HepG2 (cell line): ENCODE data around the gene SAP25. TPM values are rescaled to one million over a fixed set of nuclear protein-coding genes. Genes with fewer than 3 reads are reported as not detected.

Source experiments
- CHD2 ChIP-seq: IDR thresholded peaks from 2 replicates; pipeline ENCODE4 v1.6.1; 2011; ENCODE audit warnings: low read depth, low read length, improper control_type of control experiment
- FOXJ3 ChIP-seq: sonication (generic); formaldehyde crosslinking; IDR thresholded peaks from 2 replicates; pipeline ENCODE4 v1.4.0; 2020; ENCODE audit warnings: missing genetic modification reagents, mild to moderate bottlenecking, borderline replicate concordance
- HCFC1 ChIP-seq: fragments of 150-350 bp; IDR thresholded peaks from 2 replicates; pipeline ENCODE4 v1.6.1; 2014; ENCODE audit warnings: low read depth, low read length
- HDAC2 ChIP-seq: sonication (generic); formaldehyde crosslinking; IDR thresholded peaks from 2 replicates; pipeline ENCODE4 v1.4.0; 2020; ENCODE audit warnings: missing genetic modification reagents
- IRF1 ChIP-seq: sonication (generic); formaldehyde crosslinking; IDR thresholded peaks from 2 replicates; pipeline ENCODE4 v1.4.0; 2020; ENCODE audit warnings: low read depth, mild to moderate bottlenecking, missing genetic modification reagents
- MYC ChIP-seq: sonication (generic); formaldehyde crosslinking; IDR thresholded peaks from 2 replicates; pipeline ENCODE4 v1.9.0; 2021; ENCODE audit warnings: missing genetic modification reagents, borderline replicate concordance
- MYNN ChIP-seq: sonication (generic); formaldehyde crosslinking; IDR thresholded peaks from 2 replicates; pipeline ENCODE4 v1.4.0; 2020; ENCODE audit warnings: mild to moderate bottlenecking, low read depth, missing genetic modification reagents
- NFE2L2 ChIP-seq: fragments of 150-350 bp; IDR thresholded peaks from 2 replicates; pipeline ENCODE4 v1.6.1; 2014; ENCODE audit warnings: low read length
- NRL ChIP-seq: sonication (generic); formaldehyde crosslinking; IDR thresholded peaks from 2 replicates; pipeline ENCODE4 v1.5.0; 2020; ENCODE audit warnings: missing genetic modification reagents, mild to moderate bottlenecking, moderate library complexity, borderline replicate concordance
- PHF20 ChIP-seq: sonication (generic); formaldehyde crosslinking; IDR thresholded peaks from 2 replicates; pipeline ENCODE4 v1.5.0; 2020; ENCODE audit warnings: mild to moderate bottlenecking, missing genetic modification reagents
- POLR2AphosphoS5 ChIP-seq: IDR thresholded peaks from 2 replicates; pipeline ENCODE4 v1.6.1; 2012; ENCODE audit warnings: low read depth, low read length
- RELA ChIP-seq: sonication (generic); formaldehyde crosslinking; IDR thresholded peaks from 2 replicates; pipeline ENCODE4 v1.4.0; 2020; ENCODE audit warnings: missing genetic modification reagents
- TBX3 ChIP-seq: fragments of 450-650 bp; IDR thresholded peaks from 2 replicates; pipeline ENCODE4 v1.6.1; 2017; ENCODE audit warnings: antibody characterized with exemption, mild to moderate bottlenecking, inconsistent platforms, borderline replicate concordance
- TERF1 ChIP-seq: sonication (generic); formaldehyde crosslinking; IDR thresholded peaks from 2 replicates; pipeline ENCODE4 v1.8.0; 2022; ENCODE audit warnings: mild to moderate bottlenecking, missing genetic modification reagents, moderate library complexity
- TRIM22 ChIP-seq: fragments of 450-650 bp; IDR thresholded peaks from 2 replicates; pipeline ENCODE4 v1.6.1; 2017
- ZFP62 ChIP-seq: sonication (generic); formaldehyde crosslinking; IDR thresholded peaks from 2 replicates; pipeline ENCODE4 v1.4.0; 2020; ENCODE audit warnings: missing genetic modification reagents
- ZNF232 ChIP-seq: sonication (generic); formaldehyde crosslinking; IDR thresholded peaks from 2 replicates; pipeline ENCODE4 v1.4.0; 2020; ENCODE audit warnings: missing genetic modification reagents, borderline replicate concordance
- ZNF235 ChIP-seq: sonication (generic); formaldehyde crosslinking; IDR thresholded peaks from 2 replicates; pipeline ENCODE4 v1.8.1; 2023; ENCODE audit warnings: mild to moderate bottlenecking, missing genetic modification reagents, borderline replicate concordance
- ZNF260 ChIP-seq: sonication (generic); formaldehyde crosslinking; IDR thresholded peaks from 2 replicates; pipeline ENCODE4 v1.4.0; 2020; ENCODE audit warnings: missing genetic modification reagents, low read depth, mild to moderate bottlenecking, borderline replicate concordance
- ZNF331 ChIP-seq: sonication (generic); formaldehyde crosslinking; IDR thresholded peaks from 2 replicates; pipeline ENCODE4 v1.4.0; 2020; ENCODE audit warnings: missing genetic modification reagents
- ZNF496 ChIP-seq: sonication (generic); formaldehyde crosslinking; IDR thresholded peaks from 2 replicates; pipeline ENCODE4 v1.8.1; 2023; ENCODE audit warnings: mild to moderate bottlenecking, moderate library complexity, missing genetic modification reagents; ENCODE audit not compliant: insufficient replicate concordance
- ZNF576 ChIP-seq: sonication (generic); formaldehyde crosslinking; IDR thresholded peaks from 2 replicates; pipeline ENCODE4 v1.4.0; 2020; ENCODE audit warnings: mild to moderate bottlenecking, missing genetic modification reagents
- polyA plus RNA-seq, 8 experiments: library from polyadenylated mRNA; depleted of rRNA in 3 of 8; stranded (reverse) in 7 of 8; unstranded in 1 of 8; fragments of >200 nt; fragmentation: Illumina TruSeq in 4 of 8; extraction: Trizol in 4 of 8; gene quantifications; 2 replicates each; pipeline versions ENCODE4 v1.2.1 to v1.2.3, GENCODE V29; 2011 to 2016; ENCODE audit warnings: low read depth in 4 of 8, missing spikeins in 1 of 8, mixed read lengths in 1 of 8; ENCODE audit not compliant: insufficient read depth in 1 of 8
- total RNA-seq, 5 experiments: library from RNA; depleted of rRNA; stranded (reverse); fragments of >200 nt; fragmentation: Illumina TruSeq; extraction: Trizol; gene quantifications; 2 replicates each; pipeline ENCODE4 v1.2.3, GENCODE V29; 2016; ENCODE audit warnings: low read depth in 1 of 5
- TF ChIP-seq, protein P1 (sequence below): sonication (generic); formaldehyde crosslinking; IDR thresholded peaks from 2 replicates; pipeline ENCODE4 v1.8.0; 2022; ENCODE audit warnings: missing genetic modification reagents, low read depth, mild to moderate bottlenecking, borderline replicate concordance
- TF ChIP-seq, protein P2 (sequence below): sonication (generic); formaldehyde crosslinking; IDR thresholded peaks from 2 replicates; pipeline ENCODE4 v1.4.0; 2020; ENCODE audit warnings: missing genetic modification reagents

SAP25 gene
- total and polyA plus RNA-seq, 2 of the 13 experiments (the other 11 are each of a cell fraction or from before 2014, with no cell fraction given), result 0.15 to 0.20 TPM

DNA sequence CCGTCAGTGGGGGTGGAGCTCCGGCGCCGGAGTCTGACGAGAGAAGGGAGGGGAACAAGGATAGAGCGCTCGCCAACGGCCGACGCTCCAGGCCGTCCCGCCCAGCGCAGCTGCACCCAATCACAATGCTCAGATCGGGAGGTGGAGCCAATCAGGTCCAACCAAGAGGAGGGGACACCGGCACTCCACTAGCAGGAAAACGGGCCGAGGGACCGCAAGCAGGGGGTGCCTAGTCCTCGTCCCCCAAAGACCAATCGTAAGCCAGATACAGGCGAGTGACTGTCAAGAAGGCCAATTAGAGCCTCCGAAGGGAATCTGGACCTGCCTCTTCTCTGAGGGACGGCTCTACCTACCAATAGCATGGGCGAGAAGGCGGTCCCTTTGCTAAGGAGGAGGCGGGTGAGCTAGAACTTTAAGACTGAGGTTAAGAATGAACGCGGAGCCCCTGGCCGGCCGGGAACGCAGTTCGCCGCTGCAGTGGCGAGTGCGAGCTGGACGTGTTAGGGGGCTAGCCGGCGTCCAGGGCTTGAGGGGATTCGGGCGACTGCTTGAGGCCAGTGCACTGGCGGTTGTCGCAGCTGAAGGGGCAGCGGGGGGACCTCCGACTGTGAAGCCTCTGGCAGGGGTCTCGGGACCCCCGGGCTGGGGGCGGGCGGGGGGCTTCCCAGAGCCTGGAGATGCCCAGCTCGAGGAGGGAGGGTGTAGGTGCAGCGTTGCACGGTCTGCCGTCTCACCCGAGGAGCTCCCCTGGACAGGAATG lies 12.7 kb upstream of the SAP25 start, which contains the start of gene FBXO24 (continued):
- no peak for TF ChIP-seq RELA (CRISPR knock-in tag)
- no peak for TF ChIP-seq FOXJ3 (CRISPR knock-in tag)
- TF ChIP-seq, protein P1, sequence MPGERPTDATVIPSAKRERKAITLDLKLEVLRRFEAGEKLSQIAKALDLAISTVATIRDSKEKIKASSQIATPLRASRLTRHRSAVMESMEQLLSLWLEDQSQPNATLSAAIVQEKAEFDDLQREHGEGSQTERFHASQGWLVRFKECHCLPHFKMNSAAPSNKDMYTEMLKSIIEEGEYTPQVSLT (CRISPR knock-in tag), result no peak
- TF ChIP-seq, protein P2, sequence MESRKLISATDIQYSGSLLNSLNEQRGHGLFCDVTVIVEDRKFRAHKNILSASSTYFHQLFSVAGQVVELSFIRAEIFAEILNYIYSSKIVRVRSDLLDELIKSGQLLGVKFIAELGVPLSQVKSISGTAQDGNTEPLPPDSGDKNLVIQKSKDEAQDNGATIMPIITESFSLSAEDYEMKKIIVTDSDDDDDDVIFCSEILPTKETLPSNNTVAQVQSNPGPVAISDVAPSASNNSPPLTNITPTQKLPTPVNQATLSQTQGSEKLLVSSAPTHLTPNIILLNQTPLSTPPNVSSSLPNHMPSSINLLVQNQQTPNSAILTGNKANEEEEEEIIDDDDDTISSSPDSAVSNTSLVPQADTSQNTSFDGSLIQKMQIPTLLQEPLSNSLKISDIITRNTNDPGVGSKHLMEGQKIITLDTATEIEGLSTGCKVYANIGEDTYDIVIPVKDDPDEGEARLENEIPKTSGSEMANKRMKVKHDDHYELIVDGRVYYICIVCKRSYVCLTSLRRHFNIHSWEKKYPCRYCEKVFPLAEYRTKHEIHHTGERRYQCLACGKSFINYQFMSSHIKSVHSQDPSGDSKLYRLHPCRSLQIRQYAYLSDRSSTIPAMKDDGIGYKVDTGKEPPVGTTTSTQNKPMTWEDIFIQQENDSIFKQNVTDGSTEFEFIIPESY (CRISPR knock-in tag), result no peak
- peak; percentile 81 for TF ChIP-seq CHD2
- no peak; the same call in 1 of the 2 replicates for TF ChIP-seq ZNF235
- peak; percentile 4; the same call in 1 of the 2 replicates for TF ChIP-seq PHF20
- TF ChIP-seq TBX3, result 0 out of 2 replicates have a peak, but pooled peaks have one; percentile 4
- peak; percentile 62 for TF ChIP-seq POLR2AphosphoS5
- no peak for TF ChIP-seq ZNF232
- TF ChIP-seq ZFP62 (CRISPR knock-in tag), result no peak
- 0 out of 2 replicates have a peak, but pooled peaks have one; percentile 9 for TF ChIP-seq ZNF331 (CRISPR knock-in tag)
- no peak for TF ChIP-seq MYC (CRISPR knock-in tag)
- TF ChIP-seq NRL (CRISPR knock-in tag), result 0 out of 2 replicates have a peak, but pooled peaks have one; percentile 54
- TF ChIP-seq ZNF496 (CRISPR knock-in tag), result no peak
- no peak for TF ChIP-seq MYNN (CRISPR knock-in tag)
- TF ChIP-seq IRF1 (CRISPR knock-in tag), result no peak
- no peak for TF ChIP-seq TRIM22
- 0 out of 2 replicates have a peak, but pooled peaks have one; percentile 0 for TF ChIP-seq HDAC2 (CRISPR knock-in tag)
- no peak for TF ChIP-seq TERF1 (CRISPR knock-in tag)
- no peak for TF ChIP-seq ZNF576 (CRISPR knock-in tag)
- 0 out of 2 replicates have a peak, but pooled peaks have one; percentile 13 for TF ChIP-seq HCFC1
- no peak for TF ChIP-seq ZNF260 (CRISPR knock-in tag)
- TF ChIP-seq NFE2L2, result no peak
